Measurements from ENCODE around the gene PARD3. TPM values are rescaled to one million over a fixed set of nuclear protein-coding genes. Genes with fewer than 3 reads are reported as not detected.

The PARD3 gene
- polyA plus RNA-seq, 1 donor from 2014 or later: 12.4 TPM

- Histone ChIP-seq H3K4me2 (ENCODE audit: low read length) (no peak overlapping the region), H3K79me2 (replicated peaks; ENCODE audit: insufficient read depth, low read length) (no peaks in the 10 kb centered on the region)
- no peak for TF ChIP-seq RAD21 (conservative IDR thresholded peaks at IDR 0.05)
- no peak for TF ChIP-seq MXI1 (conservative IDR thresholded peaks at IDR 0.05; ENCODE audit: poor library complexity, severe bottlenecking)
- no peak for TF ChIP-seq SMC3 (conservative IDR thresholded peaks at IDR 0.05; ENCODE audit: poor library complexity)
- no peak for TF ChIP-seq TAF1 (IDR thresholded peaks at IDR 0.05; ENCODE audit: low read depth)
- TF ChIP-seq REST (IDR thresholded peaks at IDR 0.05; ENCODE audit: borderline replicate concordance): no peak
- TF ChIP-seq CTCF (IDR thresholded peaks at IDR 0.05; ENCODE audit: poor library complexity, severe bottlenecking): no peak
- no peak for TF ChIP-seq POLR2AphosphoS5 (IDR thresholded peaks at IDR 0.05)
- no peak for TF ChIP-seq EP300 (conservative IDR thresholded peaks at IDR 0.05; ENCODE audit: poor library complexity, severe bottlenecking)
- no peak for TF ChIP-seq EZH2 (IDR thresholded peaks at IDR 0.05; ENCODE audit: borderline replicate concordance, insufficient read depth, low read length, poor library complexity, severe bottlenecking)
Measured at GRCh38 chr10:34192646-34193045, 622.5 kb downstream of the PARD3 start.

GRCh38 chr10:34191406-34191805, 623.7 kb downstream of the PARD3 start:
- Histone ChIP-seq H3K36me3 (ENCODE audit: insufficient read depth, low read length) (no peaks in the 10 kb centered on the region), H3K9me2 (ENCODE audit: insufficient read depth, low read length) (no peaks in the 10 kb centered on the region), H3K4me3 (ENCODE audit: low read length) (no peak overlapping the region), H3F3A (ENCODE audit: insufficient read depth, low read length, poor library complexity, severe bottlenecking) (no peaks in the 10 kb centered on the region), H3K27ac (ENCODE audit: low read length) (no peak overlapping the region), H3K9me3 (ENCODE audit: low read length) (no peaks in the 10 kb centered on the region), H3K4me2 (ENCODE audit: low read length) (no peak overlapping the region), H3K27me3 (ENCODE audit: insufficient read depth, low read depth, low read length) (no peaks in the 10 kb centered on the region), H3K79me2 (replicated peaks; ENCODE audit: insufficient read depth, low read length) (no peaks in the 10 kb centered on the region), H2AFZ (ENCODE audit: low read depth, low read length) (no peak overlapping the region), H3K9ac (ENCODE audit: low read length) (no peak overlapping the region), H4K20me1 (ENCODE audit: insufficient read depth) (no peaks in the 10 kb centered on the region)
- no peak for TF ChIP-seq REST (IDR thresholded peaks at IDR 0.05; ENCODE audit: borderline replicate concordance)
- TF ChIP-seq SMC3 (conservative IDR thresholded peaks at IDR 0.05; ENCODE audit: poor library complexity): no peak

More at GRCh38 chr10:34192646-34193045, 622.5 kb downstream of the PARD3 start:
- Histone ChIP-seq H3K27ac (ENCODE audit: low read length) (no peak overlapping the region), H3K9ac (ENCODE audit: low read length) (no peak overlapping the region), H3K36me3 (ENCODE audit: insufficient read depth, low read length) (no peaks in the 10 kb centered on the region), H3F3A (ENCODE audit: insufficient read depth, low read length, poor library complexity, severe bottlenecking) (no peaks in the 10 kb centered on the region), H3K9me3 (ENCODE audit: low read length) (no peaks in the 10 kb centered on the region), H3K9me2 (ENCODE audit: insufficient read depth, low read length) (no peaks in the 10 kb centered on the region), H3K27me3 (ENCODE audit: insufficient read depth, low read depth, low read length) (no peaks in the 10 kb centered on the region), H4K20me1 (ENCODE audit: insufficient read depth) (no peaks in the 10 kb centered on the region), H3K4me3 (ENCODE audit: low read length) (no peak overlapping the region), H2AFZ (ENCODE audit: low read depth, low read length) (no peak overlapping the region)
